DOHH2 (cell line): ENCODE data around the gene PNCK.

Experiments used
- CTCF ChIP-seq: fragments of 200-600 bp; sonication (generic); IDR thresholded peaks from one replicate; pipeline ENCODE4 v1.5.1; 2014; ENCODE audit warnings: antibody characterized with exemption, mild to moderate bottlenecking, low read depth, low read length; ENCODE audit not compliant: poor library complexity, severe bottlenecking
- EZH2phosphoT487 ChIP-seq: fragments of 200-600 bp; sonication (generic); IDR thresholded peaks from 2 replicates; pipeline ENCODE4 v1.6.1; 2017; ENCODE audit warnings: borderline replicate concordance, mild to moderate bottlenecking, antibody characterized with exemption, low read length, moderate library complexity, mixed read lengths

- no peak for TF ChIP-seq CTCF
- TF ChIP-seq EZH2phosphoT487 = no peak
Measured at GRCh38 chrX:153650959-153651358, 22.7 kb downstream of the PNCK start.
